ENCODE data around the gene PTK7. TPM values are rescaled to one million over a fixed set of nuclear protein-coding genes. Genes with fewer than 3 reads are reported as not detected.

PTK7 gene
- total and polyA plus RNA-seq, 2 experiments from 2014 or later, result 46.1 to 147 TPM

DNA sequence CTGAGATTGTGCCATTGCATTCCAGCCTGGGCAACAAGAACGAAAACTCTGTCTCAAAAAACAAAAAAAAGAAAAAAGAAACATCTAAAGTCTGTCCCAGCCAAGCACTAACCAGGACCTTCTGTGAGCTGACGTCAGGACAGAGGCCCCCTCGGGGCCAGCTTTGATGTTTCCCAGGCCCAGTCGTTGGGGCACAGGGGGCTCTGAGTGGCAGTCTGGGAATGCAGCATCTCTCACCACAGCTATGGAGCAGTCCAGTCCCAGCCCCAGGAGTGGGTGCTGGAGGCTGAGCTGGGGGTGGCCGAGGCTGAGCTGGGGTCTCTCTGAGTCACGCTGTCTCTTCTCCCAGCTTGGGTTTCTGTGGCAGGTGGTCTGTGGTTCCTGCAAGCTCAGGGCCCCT, 49.0 kb downstream of the PTK7 start (continued):
- TF ChIP-seq, protein P1, sequence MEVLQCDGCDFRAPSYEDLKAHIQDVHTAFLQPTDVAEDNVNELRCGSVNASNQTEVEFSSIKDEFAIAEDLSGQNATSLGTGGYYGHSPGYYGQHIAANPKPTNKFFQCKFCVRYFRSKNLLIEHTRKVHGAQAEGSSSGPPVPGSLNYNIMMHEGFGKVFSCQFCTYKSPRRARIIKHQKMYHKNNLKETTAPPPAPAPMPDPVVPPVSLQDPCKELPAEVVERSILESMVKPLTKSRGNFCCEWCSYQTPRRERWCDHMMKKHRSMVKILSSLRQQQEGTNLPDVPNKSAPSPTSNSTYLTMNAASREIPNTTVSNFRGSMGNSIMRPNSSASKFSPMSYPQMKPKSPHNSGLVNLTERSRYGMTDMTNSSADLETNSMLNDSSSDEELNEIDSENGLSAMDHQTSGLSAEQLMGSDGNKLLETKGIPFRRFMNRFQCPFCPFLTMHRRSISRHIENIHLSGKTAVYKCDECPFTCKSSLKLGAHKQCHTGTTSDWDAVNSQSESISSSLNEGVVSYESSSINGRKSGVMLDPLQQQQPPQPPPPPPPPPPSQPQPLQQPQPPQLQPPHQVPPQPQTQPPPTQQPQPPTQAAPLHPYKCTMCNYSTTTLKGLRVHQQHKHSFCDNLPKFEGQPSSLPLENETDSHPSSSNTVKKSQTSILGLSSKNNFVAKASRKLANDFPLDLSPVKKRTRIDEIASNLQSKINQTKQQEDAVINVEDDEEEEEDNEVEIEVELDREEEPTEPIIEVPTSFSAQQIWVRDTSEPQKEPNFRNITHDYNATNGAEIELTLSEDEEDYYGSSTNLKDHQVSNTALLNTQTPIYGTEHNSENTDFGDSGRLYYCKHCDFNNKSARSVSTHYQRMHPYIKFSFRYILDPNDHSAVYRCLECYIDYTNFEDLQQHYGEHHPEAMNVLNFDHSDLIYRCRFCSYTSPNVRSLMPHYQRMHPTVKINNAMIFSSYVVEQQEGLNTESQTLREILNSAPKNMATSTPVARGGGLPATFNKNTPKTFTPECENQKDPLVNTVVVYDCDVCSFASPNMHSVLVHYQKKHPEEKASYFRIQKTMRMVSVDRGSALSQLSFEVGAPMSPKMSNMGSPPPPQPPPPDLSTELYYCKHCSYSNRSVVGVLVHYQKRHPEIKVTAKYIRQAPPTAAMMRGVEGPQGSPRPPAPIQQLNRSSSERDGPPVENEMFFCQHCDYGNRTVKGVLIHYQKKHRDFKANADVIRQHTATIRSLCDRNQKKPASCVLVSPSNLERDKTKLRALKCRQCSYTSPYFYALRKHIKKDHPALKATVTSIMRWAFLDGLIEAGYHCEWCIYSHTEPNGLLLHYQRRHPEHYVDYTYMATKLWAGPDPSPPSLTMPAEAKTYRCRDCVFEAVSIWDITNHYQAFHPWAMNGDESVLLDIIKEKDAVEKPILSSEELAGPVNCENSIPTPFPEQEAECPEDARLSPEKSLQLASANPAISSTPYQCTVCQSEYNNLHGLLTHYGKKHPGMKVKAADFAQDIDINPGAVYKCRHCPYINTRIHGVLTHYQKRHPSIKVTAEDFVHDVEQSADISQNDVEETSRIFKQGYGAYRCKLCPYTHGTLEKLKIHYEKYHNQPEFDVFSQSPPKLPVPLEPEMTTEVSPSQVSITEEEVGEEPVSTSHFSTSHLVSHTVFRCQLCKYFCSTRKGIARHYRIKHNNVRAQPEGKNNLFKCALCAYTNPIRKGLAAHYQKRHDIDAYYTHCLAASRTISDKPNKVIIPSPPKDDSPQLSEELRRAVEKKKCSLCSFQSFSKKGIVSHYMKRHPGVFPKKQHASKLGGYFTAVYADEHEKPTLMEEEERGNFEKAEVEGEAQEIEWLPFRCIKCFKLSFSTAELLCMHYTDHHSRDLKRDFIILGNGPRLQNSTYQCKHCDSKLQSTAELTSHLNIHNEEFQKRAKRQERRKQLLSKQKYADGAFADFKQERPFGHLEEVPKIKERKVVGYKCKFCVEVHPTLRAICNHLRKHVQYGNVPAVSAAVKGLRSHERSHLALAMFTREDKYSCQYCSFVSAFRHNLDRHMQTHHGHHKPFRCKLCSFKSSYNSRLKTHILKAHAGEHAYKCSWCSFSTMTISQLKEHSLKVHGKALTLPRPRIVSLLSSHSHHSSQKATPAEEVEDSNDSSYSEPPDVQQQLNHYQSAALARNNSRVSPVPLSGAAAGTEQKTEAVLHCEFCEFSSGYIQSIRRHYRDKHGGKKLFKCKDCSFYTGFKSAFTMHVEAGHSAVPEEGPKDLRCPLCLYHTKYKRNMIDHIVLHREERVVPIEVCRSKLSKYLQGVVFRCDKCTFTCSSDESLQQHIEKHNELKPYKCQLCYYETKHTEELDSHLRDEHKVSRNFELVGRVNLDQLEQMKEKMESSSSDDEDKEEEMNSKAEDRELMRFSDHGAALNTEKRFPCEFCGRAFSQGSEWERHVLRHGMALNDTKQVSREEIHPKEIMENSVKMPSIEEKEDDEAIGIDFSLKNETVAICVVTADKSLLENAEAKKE (CRISPR knock-in tag; IDR thresholded peaks at IDR 0.05), result no peak
- TF ChIP-seq CTCF (conservative IDR thresholded peaks at IDR 0.05; ENCODE audit: low read depth in 2 of 2), result no peak
- TF ChIP-seq ZNF114 (CRISPR knock-in tag; IDR thresholded peaks at IDR 0.05), result no peak
- no peak for TF ChIP-seq NANOG (IDR thresholded peaks at IDR 0.05; ENCODE audit: borderline replicate concordance)

- H3K9me2 ChIP-seq (ENCODE audit: insufficient read depth), result no peaks in the 10 kb centered on the region
- H3K36me3 ChIP-seq (ENCODE audit: insufficient read depth), result no peaks in the 10 kb centered on the region
- H3K27me3 ChIP-seq (ENCODE audit: insufficient read depth), result no peaks in the 10 kb centered on the region
- no peak overlapping the region for H3K4me3 ChIP-seq
- peaks cover 73% of the 10 kb centered on the region for H3K79me2 ChIP-seq (replicated peaks; ENCODE audit: insufficient read depth)
- H3K9me3 Mint-ChIP-seq, result no peaks in the 10 kb centered on the region; the same call in 2 of the 3 replicates
- peaks cover 22% of the 10 kb centered on the region for H3K27me3 Mint-ChIP-seq (ENCODE audit: insufficient read depth, low read depth, poor library complexity)
- ATAC-seq (no peak), DNase-seq (ENCODE audit: low spot score) (no peak)
- 0 out of 2 replicates have a peak overlapping the region, but pooled peaks have one; percentile 55 for H3K27ac ChIP-seq (ENCODE audit: low read depth)
- no peak overlapping the region for H2AFZ ChIP-seq
- H3K4me1 ChIP-seq (ENCODE audit: insufficient read depth), result peaks cover 10% of the 10 kb centered on the region
- H3F3A ChIP-seq (replicated peaks; ENCODE audit: low read depth), result no peaks in the 10 kb centered on the region
- H4K20me1 ChIP-seq (replicated peaks; ENCODE audit: insufficient read depth), result peaks cover 6% of the 10 kb centered on the region; the same call in 1 of the 2 replicates
- peaks cover 2% of the 10 kb centered on the region; the same call in 1 of the 3 replicates for H3K36me3 Mint-ChIP-seq (ENCODE audit: low read depth)
- H3K27ac Mint-ChIP-seq, result no peak overlapping the region
- H3K4me2 ChIP-seq, result no peak overlapping the region
- H3K4me1 Mint-ChIP-seq, result peaks cover 46% of the 10 kb centered on the region
- no peak overlapping the region for H3K4me3 Mint-ChIP-seq
- TF ChIP-seq CTCF (conservative IDR thresholded peaks at IDR 0.05; ENCODE audit: low read depth in 2 of 2), result no peak
- no peak for TF ChIP-seq ZNF331 (CRISPR knock-in tag; IDR thresholded peaks at IDR 0.05; ENCODE audit: low read depth)
- no peak for TF ChIP-seq CREB1 (CRISPR knock-in tag; IDR thresholded peaks at IDR 0.05; ENCODE audit: low read depth)
- TF ChIP-seq JUNB (IDR thresholded peaks at IDR 0.05; ENCODE audit: unreplicated experiment), result no peak
- TF ChIP-seq POLR2AphosphoS5 (IDR thresholded peaks at IDR 0.05; ENCODE audit: low read depth), result no peak
- TF ChIP-seq STAT1 (IDR thresholded peaks at IDR 0.05; ENCODE audit: unreplicated experiment), result no peak
- TF ChIP-seq EZH2 (IDR thresholded peaks at IDR 0.05; ENCODE audit: low read depth, unreplicated experiment), result no peak
- TF ChIP-seq EZH2phosphoT487 (IDR thresholded peaks at IDR 0.05; ENCODE audit: unreplicated experiment), result no peak
- no peak for TF ChIP-seq NANOG (IDR thresholded peaks at IDR 0.05; ENCODE audit: borderline replicate concordance)
- TF ChIP-seq, protein P2, sequence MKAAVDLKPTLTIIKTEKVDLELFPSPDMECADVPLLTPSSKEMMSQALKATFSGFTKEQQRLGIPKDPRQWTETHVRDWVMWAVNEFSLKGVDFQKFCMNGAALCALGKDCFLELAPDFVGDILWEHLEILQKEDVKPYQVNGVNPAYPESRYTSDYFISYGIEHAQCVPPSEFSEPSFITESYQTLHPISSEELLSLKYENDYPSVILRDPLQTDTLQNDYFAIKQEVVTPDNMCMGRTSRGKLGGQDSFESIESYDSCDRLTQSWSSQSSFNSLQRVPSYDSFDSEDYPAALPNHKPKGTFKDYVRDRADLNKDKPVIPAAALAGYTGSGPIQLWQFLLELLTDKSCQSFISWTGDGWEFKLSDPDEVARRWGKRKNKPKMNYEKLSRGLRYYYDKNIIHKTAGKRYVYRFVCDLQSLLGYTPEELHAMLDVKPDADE (IDR thresholded peaks at IDR 0.05), result no peak
These were observed 49.4 kb downstream of the PTK7 start for GRCh38 chr6:43125555-43125954.

Measured in GM23338 (cell line).